ENCODE results near the gene CDK14. TPM values are rescaled to one million over a fixed set of nuclear protein-coding genes. Genes with fewer than 3 reads are reported as not detected.

Gene CDK14
- total and polyA plus RNA-seq, 2 of the 8 experiments (the other 6 are each of a cell fraction or from before 2014, with no cell fraction given) = 5.5 to 47.3 TPM

GRCh38 chr7:90586091-90586490 is 10.0 kb upstream of the CDK14 start:
- Histone ChIP-seq H2BK15ac (ENCODE audit: low read length) (no peak overlapping the region), H2BK20ac (ENCODE audit: low read length) (no peak overlapping the region), H3K23ac (ENCODE audit: insufficient read length) (no peak overlapping the region), H3K79me1 (ENCODE audit: low read depth, low read length) (no peaks in the 10 kb centered on the region), H3K4me3 (ENCODE audit: extremely low read depth in 1 of 4, insufficient read depth in 2 of 4, low read depth in 3 of 4, low read length in 4 of 4) (no peak overlapping the region), H3K14ac (ENCODE audit: insufficient read length) (no peak overlapping the region), H3K56ac (replicated peaks; ENCODE audit: insufficient read length, low read depth, low read length) (no peak overlapping the region), H2AFZ (ENCODE audit: low read length) (no peak overlapping the region), H4K5ac (ENCODE audit: insufficient read length, low read depth, low read length) (no peak overlapping the region), H2AK5ac (ENCODE audit: low read depth, low read length) (no peak overlapping the region), H2BK5ac (ENCODE audit: low read depth, low read length) (no peak overlapping the region), H4K91ac (replicated peaks; ENCODE audit: insufficient read length, low read length) (no peak overlapping the region), H3K36me3 (ENCODE audit: control insufficient read depth in 2 of 4, insufficient read depth in 4 of 4, low read length in 3 of 4) (no peaks in the 10 kb centered on the region), H2BK120ac (replicated peaks; ENCODE audit: low read depth, low read length) (no peak overlapping the region), H3K9me3 (ENCODE audit: insufficient read depth in 2 of 2, low read depth in 1 of 2, low read length in 1 of 2) (no peaks in the 10 kb centered on the region), H3K23me2 (ENCODE audit: low read depth, low read length) (no peaks in the 10 kb centered on the region), H3K4me1 (replicated peaks in 1 of 4; ENCODE audit: control insufficient read depth in 3 of 4, insufficient read depth in 4 of 4, low read length in 3 of 4) (no peaks in the 10 kb centered on the region), H4K20me1 (replicated peaks in 1 of 2; ENCODE audit: control insufficient read depth in 1 of 2, insufficient read depth in 2 of 2, low read length in 2 of 2) (no peaks in the 10 kb centered on the region), H3K9ac (replicated peaks in 1 of 4; ENCODE audit: extremely low read depth in 1 of 4, low read depth in 3 of 4, low read length in 3 of 4) (no peak overlapping the region), H2BK12ac (ENCODE audit: low read depth, low read length) (no peak overlapping the region), H3K27me3 (replicated peaks in 1 of 4; ENCODE audit: control insufficient read depth in 3 of 4, extremely low read depth in 1 of 4, insufficient read depth in 3 of 4, low read length in 3 of 4) (no peaks in the 10 kb centered on the region), H3K18ac (ENCODE audit: extremely low read depth, low read length) (no peak overlapping the region), H3K79me2 (ENCODE audit: control insufficient read depth in 1 of 2, insufficient read depth in 2 of 2, low read length in 2 of 2) (no peaks in the 10 kb centered on the region), H3K4ac (replicated peaks; ENCODE audit: insufficient read length, low read depth, low read length) (no peak overlapping the region), H3K4me2 (ENCODE audit: insufficient read depth in 1 of 2, low read depth in 2 of 2, low read length in 2 of 2) (no peak overlapping the region), H3K27ac (ENCODE audit: low read depth, low read length) (no peak overlapping the region), H4K8ac (ENCODE audit: extremely low read depth, insufficient read depth, low read length) (no peak overlapping the region)
- 67% methylated on average over 1 of the region's 1 CpG; no CpG with 5 or more reads in 1 of the 2 experiments for WGBS, 2 experiments (ENCODE audit: extremely low coverage in 1 of 2, insufficient coverage in 1 of 2, insufficient read length in 1 of 2, insufficient replicate concordance in 2 of 2, low coverage in 1 of 2, low lambda C conversion rate in 2 of 2, missing lambda C conversion rate in 1 of 2)
- POLR2A ChIA-PET (ENCODE audit: partially characterized antibody) = interaction anchor here (1.3 kb wide), 1 partner anchor 9 kb away, joined by 4 read pairs; no protein-coding TSS in a partner anchor
- no peak for DNase-seq (ENCODE audit: low read depth in 1 of 2, low spot score in 2 of 2)
- CTCF ChIA-PET (ENCODE audit: partially characterized antibody) = interaction anchor here (0.8 to 1.0 kb wide), 3 partner anchors 11 to 126 kb away, joined by 3 to 4 read pairs (median 3); no protein-coding TSS in a partner anchor
- FAIRE-seq = no peak
- TF ChIP-seq MAX (IDR thresholded peaks at IDR 0.05) (no peak), SAP30 (IDR thresholded peaks at IDR 0.05; ENCODE audit: insufficient read depth, insufficient replicate concordance, low read length) (no peak), ATF3 (IDR thresholded peaks at IDR 0.05; ENCODE audit: insufficient read depth, low read depth, low read length) (no peak), POLR2A (IDR thresholded peaks at IDR 0.05; ENCODE audit: control extremely low read depth in 1 of 2, low read depth in 2 of 2, low read length in 2 of 2) (no peak), CEBPB (IDR thresholded peaks at IDR 0.05; ENCODE audit: low read depth, low read length) (no peak), RAD21 (IDR thresholded peaks at IDR 0.05 in 1 of 2, conservative IDR thresholded peaks at IDR 0.05 in 1 of 2; ENCODE audit: low read depth in 2 of 2, low read length in 2 of 2) (no peak), RBBP5 (IDR thresholded peaks at IDR 0.05; ENCODE audit: borderline replicate concordance, low read depth, low read length) (no peak), HDAC2 (IDR thresholded peaks at IDR 0.05; ENCODE audit: borderline replicate concordance in 1 of 2, low read depth in 2 of 2, low read length in 2 of 2) (no peak), EGR1 (IDR thresholded peaks at IDR 0.05; ENCODE audit: borderline replicate concordance, low read depth, low read length) (no peak)
- TF ChIP-seq, protein P1, sequence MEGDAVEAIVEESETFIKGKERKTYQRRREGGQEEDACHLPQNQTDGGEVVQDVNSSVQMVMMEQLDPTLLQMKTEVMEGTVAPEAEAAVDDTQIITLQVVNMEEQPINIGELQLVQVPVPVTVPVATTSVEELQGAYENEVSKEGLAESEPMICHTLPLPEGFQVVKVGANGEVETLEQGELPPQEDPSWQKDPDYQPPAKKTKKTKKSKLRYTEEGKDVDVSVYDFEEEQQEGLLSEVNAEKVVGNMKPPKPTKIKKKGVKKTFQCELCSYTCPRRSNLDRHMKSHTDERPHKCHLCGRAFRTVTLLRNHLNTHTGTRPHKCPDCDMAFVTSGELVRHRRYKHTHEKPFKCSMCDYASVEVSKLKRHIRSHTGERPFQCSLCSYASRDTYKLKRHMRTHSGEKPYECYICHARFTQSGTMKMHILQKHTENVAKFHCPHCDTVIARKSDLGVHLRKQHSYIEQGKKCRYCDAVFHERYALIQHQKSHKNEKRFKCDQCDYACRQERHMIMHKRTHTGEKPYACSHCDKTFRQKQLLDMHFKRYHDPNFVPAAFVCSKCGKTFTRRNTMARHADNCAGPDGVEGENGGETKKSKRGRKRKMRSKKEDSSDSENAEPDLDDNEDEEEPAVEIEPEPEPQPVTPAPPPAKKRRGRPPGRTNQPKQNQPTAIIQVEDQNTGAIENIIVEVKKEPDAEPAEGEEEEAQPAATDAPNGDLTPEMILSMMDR (IDR thresholded peaks at IDR 0.05; ENCODE audit: control extremely low read depth in 1 of 3, insufficient read depth in 1 of 3, low read depth in 1 of 3, low read length in 3 of 3) = no peak
